ENCODE data around the gene ZNF800. TPM values are rescaled to one million over a fixed set of nuclear protein-coding genes. Genes with fewer than 3 reads are reported as not detected.

The ZNF800 gene
- polyA plus RNA-seq, 1 donor (not counting 4 experiments of a cell fraction or from before 2014, with no cell fraction given): 18.0 TPM

GRCh38 chr7:127367679-127368078 lies 24.8 kb downstream of the ZNF800 start:
- no peaks in the 10 kb centered on the region for H3K9me3 ChIP-seq (ENCODE audit: control insufficient read depth, low read depth, low read length)
- peaks cover 5% of the 10 kb centered on the region for H3K79me2 ChIP-seq (ENCODE audit: control insufficient read depth, insufficient read depth, low read length)

GRCh38 chr7:127366680-127367079 lies 25.8 kb downstream of the ZNF800 start:
- H3K27me3 ChIP-seq (ENCODE audit: control insufficient read depth, extremely low read depth, insufficient read depth, low read length): no peaks in the 10 kb centered on the region
- no peak for TF ChIP-seq EZH2 (IDR thresholded peaks at IDR 0.05; ENCODE audit: low read length)
- no peak for TF ChIP-seq CTCF (optimal IDR thresholded peaks at IDR 0.05 in 1 of 3, IDR thresholded peaks at IDR 0.05 in 1 of 3, conservative IDR thresholded peaks at IDR 0.05 in 1 of 3; ENCODE audit: extremely low read depth in 1 of 3, insufficient read depth in 2 of 3, low read length in 3 of 3)
- no peaks in the 10 kb centered on the region for H3K9me1 ChIP-seq (ENCODE audit: control insufficient read depth, extremely low read depth, insufficient read depth, low read length)
- H3K4me3 ChIP-seq (ENCODE audit: control insufficient read depth in 2 of 3, extremely low read depth in 1 of 3, insufficient read depth in 2 of 3, low read depth in 1 of 3, low read length in 3 of 3): no peak overlapping the region
- no peak overlapping the region for H3K9ac ChIP-seq (ENCODE audit: control insufficient read depth, extremely low read depth, insufficient read depth, low read length)
- dilution Hi-C loops (cut with MboI; ENCODE audit: extremely low pct_ligation_motif_present, low sequenced_read_pairs): no loop called here
- H4K20me1 ChIP-seq (ENCODE audit: control insufficient read depth, extremely low read depth, insufficient read depth, low read length): no peaks in the 10 kb centered on the region
- peaks cover 0 to 4% of the 10 kb centered on the region in 2 experiments for H3K36me3 ChIP-seq (ENCODE audit: control insufficient read depth in 2 of 2, extremely low read depth in 1 of 2, insufficient read depth in 2 of 2, low read length in 2 of 2)
- no peaks in the 10 kb centered on the region for H3K9me3 ChIP-seq (ENCODE audit: control insufficient read depth, low read depth, low read length)
- H2AFZ ChIP-seq (ENCODE audit: control insufficient read depth, low read length): no peak overlapping the region
- H3K27ac ChIP-seq (ENCODE audit: control insufficient read depth, insufficient read depth, low read length): no peak overlapping the region
- peaks cover 5% of the 10 kb centered on the region for H3K79me2 ChIP-seq (ENCODE audit: control insufficient read depth, insufficient read depth, low read length)
- no peaks in the 10 kb centered on the region for H3K4me1 ChIP-seq (ENCODE audit: control insufficient read depth, extremely low read depth, insufficient read depth, low read length)
- no peak for DNase-seq (ENCODE audit: low read depth, low spot score)
- no peak for FAIRE-seq
- no peak overlapping the region for H3K4me2 ChIP-seq (ENCODE audit: control insufficient read depth, extremely low read depth, insufficient read depth, low read depth, low read length)

More at GRCh38 chr7:127367679-127368078, 24.8 kb downstream of the ZNF800 start:
- DNase-seq (ENCODE audit: low read depth, low spot score): no peak
- no peak overlapping the region for H3K4me3 ChIP-seq (ENCODE audit: control insufficient read depth in 2 of 3, extremely low read depth in 1 of 3, insufficient read depth in 2 of 3, low read depth in 1 of 3, low read length in 3 of 3)
- dilution Hi-C loops (cut with MboI; ENCODE audit: extremely low pct_ligation_motif_present, low sequenced_read_pairs): no loop called here
- TF ChIP-seq EZH2 (IDR thresholded peaks at IDR 0.05; ENCODE audit: low read length) (no peak), CTCF (optimal IDR thresholded peaks at IDR 0.05 in 1 of 3, IDR thresholded peaks at IDR 0.05 in 1 of 3, conservative IDR thresholded peaks at IDR 0.05 in 1 of 3; ENCODE audit: extremely low read depth in 1 of 3, insufficient read depth in 2 of 3, low read length in 3 of 3) (no peak)
- H2AFZ ChIP-seq (ENCODE audit: control insufficient read depth, low read length): no peak overlapping the region
- H4K20me1 ChIP-seq (ENCODE audit: control insufficient read depth, extremely low read depth, insufficient read depth, low read length): no peaks in the 10 kb centered on the region
- H3K27me3 ChIP-seq (ENCODE audit: control insufficient read depth, extremely low read depth, insufficient read depth, low read length): no peaks in the 10 kb centered on the region
- no peak overlapping the region for H3K9ac ChIP-seq (ENCODE audit: control insufficient read depth, extremely low read depth, insufficient read depth, low read length)
- H3K9me1 ChIP-seq (ENCODE audit: control insufficient read depth, extremely low read depth, insufficient read depth, low read length): no peaks in the 10 kb centered on the region
- H3K4me2 ChIP-seq (ENCODE audit: control insufficient read depth, extremely low read depth, insufficient read depth, low read depth, low read length): no peak overlapping the region
- H3K27ac ChIP-seq (ENCODE audit: control insufficient read depth, insufficient read depth, low read length): no peak overlapping the region
- FAIRE-seq: no peak
- H3K4me1 ChIP-seq (ENCODE audit: control insufficient read depth, extremely low read depth, insufficient read depth, low read length): no peaks in the 10 kb centered on the region
- H3K36me3 ChIP-seq (ENCODE audit: control insufficient read depth in 2 of 2, extremely low read depth in 1 of 2, insufficient read depth in 2 of 2, low read length in 2 of 2): peaks cover 0 to 2% of the 10 kb centered on the region in 2 experiments
